K562 (cell line): ENCODE data around the gene NTSR1. TPM values are rescaled to one million over a fixed set of nuclear protein-coding genes. Genes with fewer than 3 reads are reported as not detected.

Source experiments
- ELF2 ChIP-seq: fragments of 250-450 bp; sonication (Bioruptor Pico); IDR thresholded peaks from 2 replicates; pipeline ENCODE4 v1.5.0; 2021; ENCODE audit warnings: mild to moderate bottlenecking
- KDM4B ChIP-seq, 2 experiments: fragments of 450-650 bp in 1 of 2; sonication (generic) in 1 of 2; IDR thresholded peaks; 2 replicates each; pipeline ENCODE4 v1.6.1; 2016 to 2017; ENCODE audit warnings: borderline replicate concordance in 2 of 2, antibody characterized with exemption in 1 of 2, low read depth in 1 of 2, mild to moderate bottlenecking in 1 of 2
- KLF16 ChIP-seq: IDR thresholded peaks from 2 replicates; pipeline ENCODE4 v1.6.1; 2016; ENCODE audit warnings: antibody characterized with exemption
- MCM3 ChIP-seq: fragments of 450-650 bp; IDR thresholded peaks from 2 replicates; pipeline ENCODE4 v1.6.1; 2016
- MTA3 ChIP-seq: fragments of 450-650 bp; formaldehyde crosslinking; IDR thresholded peaks from 2 replicates; pipeline ENCODE4 v1.6.1; 2017; ENCODE audit warnings: mild to moderate bottlenecking, borderline replicate concordance
- NFE2 ChIP-seq: IDR thresholded peaks from 2 replicates; pipeline ENCODE4 v1.6.1; 2014; ENCODE audit warnings: antibody characterized with exemption, low read depth
- NR1H2 ChIP-seq: sonication (generic); formaldehyde crosslinking; IDR thresholded peaks from 2 replicates; pipeline ENCODE4 v1.4.0; 2020; ENCODE audit warnings: mild to moderate bottlenecking, missing genetic modification reagents
- PTBP1 ChIP-seq: fragments of 200-400 bp; formaldehyde crosslinking; IDR thresholded peaks from 2 replicates; pipeline ENCODE4 v1.6.1; 2017; ENCODE audit warnings: low read depth, low read length
- TRIM28 ChIP-seq: fragments of 450-650 bp; IDR thresholded peaks from 2 replicates; pipeline ENCODE4 v1.6.1; 2017
- ZKSCAN8 ChIP-seq: fragments of 200-800 bp; sonication (Bioruptor generic); IDR thresholded peaks from 2 replicates; pipeline ENCODE4 v1.6.1; 2016; ENCODE audit warnings: missing genetic modification characterization, missing compliant biosample characterization
- ZNF224 ChIP-seq: sonication (generic); formaldehyde crosslinking; IDR thresholded peaks from 2 replicates; pipeline ENCODE4 v1.8.0; 2022; ENCODE audit warnings: mild to moderate bottlenecking, missing genetic modification reagents
- ZNF324 ChIP-seq: fragments of 250-450 bp; sonication (Bioruptor Pico); IDR thresholded peaks from 2 replicates; pipeline ENCODE4 v1.4.0; 2020; ENCODE audit warnings: mild to moderate bottlenecking
- ZNF668 ChIP-seq: fragments of 250-450 bp; sonication (Bioruptor Pico); IDR thresholded peaks from 2 replicates; pipeline ENCODE4 v1.8.0; 2022; ENCODE audit warnings: mild to moderate bottlenecking, inconsistent platforms
- ZNF695 ChIP-seq: fragments of 450-650 bp; formaldehyde crosslinking; IDR thresholded peaks from 2 replicates; pipeline ENCODE4 v1.4.0; 2020; ENCODE audit warnings: mild to moderate bottlenecking, moderate library complexity
- polyA plus RNA-seq, 8 experiments: library from polyadenylated mRNA; depleted of rRNA in 4 of 8; stranded (reverse) in 5 of 8; unstranded in 3 of 8; fragments of >200 nt; fragmentation: Nextera tagmentation in 2 of 8; fragmentation: Illumina TruSeq in 1 of 8; extraction: Ambion mirVana in 2 of 8; extraction: Trizol in 1 of 8; gene quantifications; 2 replicates each; pipeline versions ENCODE4 v1.2.1 to v1.2.3, GENCODE V29; 2011 to 2014; ENCODE audit warnings: inconsistent platforms in 1 of 8, missing spikeins in 1 of 8
- total RNA-seq, 7 experiments: library from RNA; depleted of rRNA in 6 of 7; stranded (reverse); fragments of >200 nt in 6 of 7; fragmentation: Illumina TruSeq in 2 of 7; extraction: Trizol in 2 of 7; gene quantifications; 2 replicates each; pipeline versions ENCODE4 v1.2.1 to v1.2.3, GENCODE V29; 2011 to 2021; ENCODE audit warnings: low replicate concordance in 1 of 7
- TF ChIP-seq, protein P1 (sequence below), 2 experiments: fragments of 450-650 bp in 1 of 2; sonication (generic) in 1 of 2; formaldehyde crosslinking in 1 of 2; IDR thresholded peaks; 2 replicates each; pipeline versions ENCODE4 v1.7.1 to v1.9.0; 2016 to 2022; ENCODE audit warnings: inconsistent platforms in 1 of 2, mild to moderate bottlenecking in 1 of 2, missing genetic modification reagents in 1 of 2
- TF ChIP-seq, protein P2 (sequence below): fragments of 450-650 bp; IDR thresholded peaks from 2 replicates; pipeline ENCODE4 v1.6.1; 2016; ENCODE audit warnings: borderline replicate concordance
- TF ChIP-seq, protein P3 (sequence below): fragments of 250-450 bp; sonication (Bioruptor Pico); IDR thresholded peaks from 2 replicates; pipeline ENCODE4 v1.8.0; 2022; ENCODE audit warnings: moderate library complexity, mild to moderate bottlenecking, inconsistent platforms

The NTSR1 gene
- total and polyA plus RNA-seq, 9 of the 15 experiments (the other 6 are each of a cell fraction or from before 2014, with no cell fraction given), result 0.04 to 0.40 (median 0.13) TPM; not detected in 3

DNA sequence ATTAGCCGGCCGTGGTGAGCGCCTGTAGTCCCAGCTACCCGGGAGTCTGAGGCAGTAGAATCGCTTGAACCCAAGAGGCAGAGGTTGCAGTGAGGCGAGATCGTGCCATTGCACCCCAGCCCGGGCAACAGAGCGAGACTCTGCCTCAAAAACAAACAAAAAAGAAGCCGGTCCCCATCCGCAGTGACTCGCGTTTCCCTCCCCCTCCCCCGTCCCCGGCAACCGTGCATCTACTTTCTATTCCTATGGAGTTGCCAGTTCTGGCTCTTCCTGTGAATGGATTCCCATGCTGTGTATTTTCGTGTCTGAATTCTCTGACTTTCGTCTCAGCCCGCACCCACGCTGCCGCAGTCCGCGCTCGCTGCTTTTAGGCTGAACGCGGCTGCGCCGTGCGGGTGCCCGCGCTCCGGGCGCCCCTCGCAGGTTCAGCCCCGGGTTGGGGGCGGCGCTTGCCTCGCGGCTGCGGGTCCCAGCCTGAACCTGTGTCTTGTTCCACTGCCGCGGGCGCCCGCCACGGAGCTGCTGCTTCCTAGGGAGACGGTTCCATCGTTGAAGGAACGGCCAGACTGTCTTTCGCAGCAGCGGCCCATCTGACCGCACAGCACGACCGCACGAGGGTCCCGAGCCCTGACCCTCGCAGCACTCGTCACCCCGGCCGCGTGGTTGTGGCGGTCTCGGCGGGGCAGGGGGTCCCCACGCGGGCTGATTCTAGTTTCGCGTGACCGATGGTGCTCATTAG, 86.6 kb downstream of the NTSR1 start (continued):
- TF ChIP-seq, protein P1, sequence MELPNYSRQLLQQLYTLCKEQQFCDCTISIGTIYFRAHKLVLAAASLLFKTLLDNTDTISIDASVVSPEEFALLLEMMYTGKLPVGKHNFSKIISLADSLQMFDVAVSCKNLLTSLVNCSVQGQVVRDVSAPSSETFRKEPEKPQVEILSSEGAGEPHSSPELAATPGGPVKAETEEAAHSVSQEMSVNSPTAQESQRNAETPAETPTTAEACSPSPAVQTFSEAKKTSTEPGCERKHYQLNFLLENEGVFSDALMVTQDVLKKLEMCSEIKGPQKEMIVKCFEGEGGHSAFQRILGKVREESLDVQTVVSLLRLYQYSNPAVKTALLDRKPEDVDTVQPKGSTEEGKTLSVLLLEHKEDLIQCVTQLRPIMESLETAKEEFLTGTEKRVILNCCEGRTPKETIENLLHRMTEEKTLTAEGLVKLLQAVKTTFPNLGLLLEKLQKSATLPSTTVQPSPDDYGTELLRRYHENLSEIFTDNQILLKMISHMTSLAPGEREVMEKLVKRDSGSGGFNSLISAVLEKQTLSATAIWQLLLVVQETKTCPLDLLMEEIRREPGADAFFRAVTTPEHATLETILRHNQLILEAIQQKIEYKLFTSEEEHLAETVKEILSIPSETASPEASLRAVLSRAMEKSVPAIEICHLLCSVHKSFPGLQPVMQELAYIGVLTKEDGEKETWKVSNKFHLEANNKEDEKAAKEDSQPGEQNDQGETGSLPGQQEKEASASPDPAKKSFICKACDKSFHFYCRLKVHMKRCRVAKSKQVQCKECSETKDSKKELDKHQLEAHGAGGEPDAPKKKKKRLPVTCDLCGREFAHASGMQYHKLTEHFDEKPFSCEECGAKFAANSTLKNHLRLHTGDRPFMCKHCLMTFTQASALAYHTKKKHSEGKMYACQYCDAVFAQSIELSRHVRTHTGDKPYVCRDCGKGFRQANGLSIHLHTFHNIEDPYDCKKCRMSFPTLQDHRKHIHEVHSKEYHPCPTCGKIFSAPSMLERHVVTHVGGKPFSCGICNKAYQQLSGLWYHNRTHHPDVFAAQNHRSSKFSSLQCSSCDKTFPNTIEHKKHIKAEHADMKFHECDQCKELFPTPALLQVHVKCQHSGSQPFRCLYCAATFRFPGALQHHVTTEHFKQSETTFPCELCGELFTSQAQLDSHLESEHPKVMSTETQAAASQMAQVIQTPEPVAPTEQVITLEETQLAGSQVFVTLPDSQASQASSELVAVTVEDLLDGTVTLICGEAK (IDR thresholded peaks at IDR 0.05), result no peak
- TF ChIP-seq, protein P1 (CRISPR knock-in tag; IDR thresholded peaks at IDR 0.05), result no peak
- TF ChIP-seq ZNF224 (no peak), NFE2 (no peak), KLF16 (no peak), MCM3 (no peak), ZNF324 (CRISPR knock-in tag) (no peak), ZKSCAN8 (no peak), ELF2 (CRISPR knock-in tag) (no peak), PTBP1 (no peak), ZNF668 (no peak), TRIM28 (no peak), KDM4B (IDR thresholded peaks at IDR 0.05; ENCODE audit: borderline replicate concordance in 2 of 2, low read depth in 1 of 2) (no peak), NR1H2 (no peak), ZNF695 (CRISPR knock-in tag) (no peak), MTA3 (0 out of 2 replicates have a peak, but pooled peaks have one; percentile 39)
- TF ChIP-seq, protein P2, sequence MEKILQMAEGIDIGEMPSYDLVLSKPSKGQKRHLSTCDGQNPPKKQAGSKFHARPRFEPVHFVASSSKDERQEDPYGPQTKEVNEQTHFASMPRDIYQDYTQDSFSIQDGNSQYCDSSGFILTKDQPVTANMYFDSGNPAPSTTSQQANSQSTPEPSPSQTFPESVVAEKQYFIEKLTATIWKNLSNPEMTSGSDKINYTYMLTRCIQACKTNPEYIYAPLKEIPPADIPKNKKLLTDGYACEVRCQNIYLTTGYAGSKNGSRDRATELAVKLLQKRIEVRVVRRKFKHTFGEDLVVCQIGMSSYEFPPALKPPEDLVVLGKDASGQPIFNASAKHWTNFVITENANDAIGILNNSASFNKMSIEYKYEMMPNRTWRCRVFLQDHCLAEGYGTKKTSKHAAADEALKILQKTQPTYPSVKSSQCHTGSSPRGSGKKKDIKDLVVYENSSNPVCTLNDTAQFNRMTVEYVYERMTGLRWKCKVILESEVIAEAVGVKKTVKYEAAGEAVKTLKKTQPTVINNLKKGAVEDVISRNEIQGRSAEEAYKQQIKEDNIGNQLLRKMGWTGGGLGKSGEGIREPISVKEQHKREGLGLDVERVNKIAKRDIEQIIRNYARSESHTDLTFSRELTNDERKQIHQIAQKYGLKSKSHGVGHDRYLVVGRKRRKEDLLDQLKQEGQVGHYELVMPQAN, result no peak
- TF ChIP-seq, protein P3, sequence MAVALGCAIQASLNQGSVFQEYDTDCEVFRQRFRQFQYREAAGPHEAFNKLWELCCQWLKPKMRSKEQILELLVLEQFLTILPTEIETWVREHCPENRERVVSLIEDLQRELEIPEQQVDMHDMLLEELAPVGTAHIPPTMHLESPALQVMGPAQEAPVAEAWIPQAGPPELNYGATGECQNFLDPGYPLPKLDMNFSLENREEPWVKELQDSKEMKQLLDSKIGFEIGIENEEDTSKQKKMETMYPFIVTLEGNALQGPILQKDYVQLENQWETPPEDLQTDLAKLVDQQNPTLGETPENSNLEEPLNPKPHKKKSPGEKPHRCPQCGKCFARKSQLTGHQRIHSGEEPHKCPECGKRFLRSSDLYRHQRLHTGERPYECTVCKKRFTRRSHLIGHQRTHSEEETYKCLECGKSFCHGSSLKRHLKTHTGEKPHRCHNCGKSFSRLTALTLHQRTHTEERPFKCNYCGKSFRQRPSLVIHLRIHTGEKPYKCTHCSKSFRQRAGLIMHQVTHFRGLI (CRISPR knock-in tag), result no peak
